H1 (cell line): ENCODE measurements around the gene NMRAL1. TPM values are rescaled to one million over a fixed set of nuclear protein-coding genes. Genes with fewer than 3 reads are reported as not detected.

Source experiments
- CTCF ChIA-PET: fragments of 300-600 bp; sonication (Branson Sonifier 250); formaldehyde crosslinking; loops from one replicate; lab custom pipeline; 2021; ENCODE audit not compliant: partially characterized antibody; lab: Charles Lee
- POLR2A ChIA-PET: fragments of 300-600 bp; sonication (Branson Sonifier 250); formaldehyde crosslinking; loops from one replicate; lab custom pipeline; 2021; ENCODE audit warnings: inconsistent platforms; ENCODE audit not compliant: partially characterized antibody; lab: Charles Lee
- DNase-seq, 2 experiments: peaks; one replicate each; pipeline versions ENCODE4 v3.0.0 to v3.0.0-alpha.2; 2010 to 2022; ENCODE audit warnings: low spot score in 2 of 2, low read depth in 1 of 2, mixed read lengths in 1 of 2
- FAIRE-seq: peaks from 2 replicates; lab custom pipeline; 2011; peaks lifted over from hg19 to GRCh38; lab: Jason Lieb, UNC
- H2AFZ ChIP-seq: 2 replicates; pipeline ENCODE4 v1.8.1; 2012; ENCODE audit warnings: low read length, inconsistent platforms
- H2AK5ac ChIP-seq: 2 replicates; pipeline ENCODE4 v1.6.1; 2013; ENCODE audit warnings: low read depth, low read length
- H2BK120ac ChIP-seq: replicated peaks from 2 replicates; pipeline ENCODE3; 2013; ENCODE audit warnings: low read depth, low read length, inconsistent platforms
- H2BK12ac ChIP-seq: 2 replicates; pipeline ENCODE4 v1.6.1; 2013; ENCODE audit warnings: low read depth, low read length
- H2BK15ac ChIP-seq: 2 replicates; pipeline ENCODE4 v1.6.1; 2013; ENCODE audit warnings: low read length
- H2BK20ac ChIP-seq: 2 replicates; pipeline ENCODE4 v1.6.1; 2013; ENCODE audit warnings: low read length
- H2BK5ac ChIP-seq: 2 replicates; pipeline ENCODE4 v1.6.1; 2013; ENCODE audit warnings: low read depth, low read length
- H3K14ac ChIP-seq: 2 replicates; pipeline ENCODE4 v1.6.1; 2013; ENCODE audit warnings: inconsistent platforms; ENCODE audit not compliant: insufficient read length
- H3K18ac ChIP-seq: 2 replicates; pipeline ENCODE4 v1.6.1; 2013; ENCODE audit warnings: low read length; ENCODE audit errors: extremely low read depth
- H3K23ac ChIP-seq: 2 replicates; pipeline ENCODE4 v1.6.1; 2013; ENCODE audit warnings: inconsistent platforms; ENCODE audit not compliant: insufficient read length
- H3K23me2 ChIP-seq: 2 replicates; pipeline ENCODE4 v1.6.1; 2013; ENCODE audit warnings: low read depth, low read length
- H3K27ac ChIP-seq: 2 replicates; pipeline ENCODE4 v1.6.1; 2011; ENCODE audit warnings: low read depth, low read length, inconsistent platforms
- H3K27me3 ChIP-seq, 4 experiments: replicated peaks in 1 of 4; 1 replicate in 1 of 4; 2 replicates in 3 of 4; pipeline versions ENCODE4 v1.6.1 to v1.8.1; 2011 to 2013; ENCODE audit warnings: low read length in 3 of 4, mild to moderate bottlenecking in 3 of 4, inconsistent platforms in 2 of 4, mixed read lengths in 2 of 4, moderate library complexity in 1 of 4; ENCODE audit not compliant: control insufficient read depth in 3 of 4, insufficient read depth in 3 of 4; ENCODE audit errors: extremely low read depth in 1 of 4
- H3K36me3 ChIP-seq, 4 experiments: 2 replicates each; pipeline versions ENCODE4 v1.6.1 to v1.8.1; 2011 to 2013; ENCODE audit warnings: mild to moderate bottlenecking in 4 of 4, low read length in 3 of 4, moderate library complexity in 2 of 4, control low read depth in 1 of 4, inconsistent platforms in 1 of 4; ENCODE audit not compliant: insufficient read depth in 4 of 4, control insufficient read depth in 2 of 4
- H3K4ac ChIP-seq: replicated peaks from 2 replicates; pipeline ENCODE3; 2013; ENCODE audit warnings: low read length, low read depth, mixed read lengths, inconsistent platforms; ENCODE audit not compliant: insufficient read length
- H3K4me1 ChIP-seq, 4 experiments: replicated peaks in 1 of 4; 1 replicate in 1 of 4; 2 replicates in 3 of 4; pipeline versions ENCODE4 v1.6.1 to v1.8.1; 2011 to 2013; ENCODE audit warnings: low read length in 3 of 4, inconsistent platforms in 2 of 4, mixed read lengths in 1 of 4; ENCODE audit not compliant: insufficient read depth in 4 of 4, control insufficient read depth in 3 of 4
- H3K4me2 ChIP-seq, 2 experiments: 2 replicates each; pipeline versions ENCODE4 v1.6.1 to v1.8.1; 2011 to 2013; ENCODE audit warnings: low read depth in 2 of 2, low read length in 2 of 2, control low read depth in 1 of 2, inconsistent platforms in 1 of 2, mild to moderate bottlenecking in 1 of 2; ENCODE audit not compliant: insufficient read depth in 1 of 2
- H3K4me3 ChIP-seq, 4 experiments: fragments of 200-600, 300-600 bp in 1 of 4; sonication (generic), shearing (Covaris generic), sonication (Bioruptor Twin) in 1 of 4; 2 replicates each; pipeline versions ENCODE4 v1.5.1 to v1.8.1; 2011 to 2016; ENCODE audit warnings: low read length in 4 of 4, low read depth in 3 of 4, control low read depth in 2 of 4, inconsistent platforms in 2 of 4, mild to moderate bottlenecking in 2 of 4, mixed read lengths in 1 of 4, moderate library complexity in 1 of 4; ENCODE audit not compliant: insufficient read depth in 2 of 4; ENCODE audit errors: extremely low read depth in 1 of 4
- H3K56ac ChIP-seq: replicated peaks from 2 replicates; pipeline ENCODE3; 2013; ENCODE audit warnings: low read depth, mild to moderate bottlenecking, mixed read lengths, low read length, inconsistent platforms; ENCODE audit not compliant: insufficient read length
- H3K79me1 ChIP-seq: 2 replicates; pipeline ENCODE4 v1.6.1; 2013; ENCODE audit warnings: low read depth, low read length, control low read depth
- H3K79me2 ChIP-seq, 2 experiments: 2 replicates each; pipeline versions ENCODE4 v1.6.1 to v1.8.1; 2012 to 2013; ENCODE audit warnings: low read length in 2 of 2, mild to moderate bottlenecking in 2 of 2, inconsistent platforms in 1 of 2; ENCODE audit not compliant: insufficient read depth in 2 of 2, control insufficient read depth in 1 of 2
- H3K9ac ChIP-seq, 4 experiments: replicated peaks in 1 of 4; 1 replicate in 1 of 4; 2 replicates in 3 of 4; pipeline versions ENCODE4 v1.6.1 to v1.8.1; 2011 to 2013; ENCODE audit warnings: low read depth in 3 of 4, low read length in 3 of 4, control low read depth in 2 of 4, mild to moderate bottlenecking in 2 of 4, moderate library complexity in 2 of 4, inconsistent platforms in 1 of 4; ENCODE audit errors: extremely low read depth in 1 of 4
- H3K9me3 ChIP-seq, 2 experiments: 2 replicates each; pipeline versions ENCODE4 v1.6.1 to v1.8.1; 2012 to 2013; ENCODE audit warnings: mild to moderate bottlenecking in 2 of 2, moderate library complexity in 2 of 2, control low read depth in 1 of 2, inconsistent platforms in 1 of 2, low read depth in 1 of 2, low read length in 1 of 2, mixed read lengths in 1 of 2; ENCODE audit not compliant: insufficient read depth in 2 of 2
- H4K20me1 ChIP-seq, 2 experiments: replicated peaks in 1 of 2; 2 replicates each; pipeline versions ENCODE3 to v1.8.1; 2011 to 2013; ENCODE audit warnings: inconsistent platforms in 2 of 2, low read length in 2 of 2, mild to moderate bottlenecking in 1 of 2; ENCODE audit not compliant: insufficient read depth in 2 of 2, control insufficient read depth in 1 of 2
- H4K5ac ChIP-seq: 2 replicates; pipeline ENCODE4 v1.6.1; 2013; ENCODE audit warnings: low read length, low read depth, mixed read lengths, inconsistent platforms; ENCODE audit not compliant: insufficient read length
- H4K8ac ChIP-seq: 2 replicates; pipeline ENCODE4 v1.8.0; 2013; ENCODE audit warnings: mild to moderate bottlenecking, moderate library complexity, low read length, inconsistent platforms; ENCODE audit not compliant: insufficient read depth; ENCODE audit errors: extremely low read depth
- H4K91ac ChIP-seq: replicated peaks from 2 replicates; pipeline ENCODE3; 2013; ENCODE audit warnings: low read length, mixed read lengths, inconsistent platforms; ENCODE audit not compliant: insufficient read length
- EP300 ChIP-seq, 2 experiments: IDR thresholded peaks; 1 replicate in 1 of 2; 2 replicates in 1 of 2; pipeline ENCODE4 v1.6.1; 2011 to 2012; ENCODE audit warnings: low read depth in 2 of 2, low read length in 2 of 2, mild to moderate bottlenecking in 2 of 2, borderline replicate concordance in 1 of 2, inconsistent platforms in 1 of 2, moderate library complexity in 1 of 2
- HDAC2 ChIP-seq, 2 experiments: fragments of 300-600 bp in 1 of 2; sonication (generic) in 1 of 2; IDR thresholded peaks; 2 replicates each; pipeline ENCODE4 v1.6.1; 2011 to 2012; ENCODE audit warnings: low read depth in 2 of 2, low read length in 2 of 2, mild to moderate bottlenecking in 2 of 2, moderate library complexity in 2 of 2, borderline replicate concordance in 1 of 2, inconsistent platforms in 1 of 2
- KDM5A ChIP-seq: fragments of 200-600 bp; IDR thresholded peaks from 2 replicates; pipeline ENCODE4 v1.7.1; 2012; ENCODE audit warnings: mild to moderate bottlenecking, low read length, inconsistent platforms, mixed read lengths
- RBBP5 ChIP-seq: IDR thresholded peaks from 2 replicates; pipeline ENCODE4 v1.7.1; 2012; ENCODE audit warnings: low read depth, mild to moderate bottlenecking, inconsistent platforms, low read length, moderate library complexity, borderline replicate concordance
- SAP30 ChIP-seq: fragments of 300-600 bp; sonication (generic); IDR thresholded peaks from 2 replicates; pipeline ENCODE4 v1.7.1; 2012; ENCODE audit warnings: low read length, moderate library complexity, mild to moderate bottlenecking, inconsistent platforms; ENCODE audit not compliant: insufficient read depth, insufficient replicate concordance
- WGBS, 2 experiments: shearing (Covaris generic) in 1 of 2; methylation state at CpG; one replicate each; pipeline versions ENCODE4 v1.1.6 to v1.1.7; 2013 to 2015; ENCODE audit warnings: low lambda C conversion rate in 2 of 2, mixed read lengths in 2 of 2, inconsistent platforms in 1 of 2, low coverage in 1 of 2, missing lambda C conversion rate in 1 of 2; ENCODE audit not compliant: insufficient replicate concordance in 2 of 2, insufficient coverage in 1 of 2, insufficient read length in 1 of 2; ENCODE audit errors: extremely low coverage in 1 of 2, missing lambda C conversion rate in 1 of 2; 5-methylcytosine and 5-hydroxymethylcytosine counted together
- polyA plus RNA-seq, 7 experiments: library from polyadenylated mRNA; depleted of rRNA in 3 of 7; stranded (reverse) in 5 of 7; unstranded in 2 of 7; fragments of >200 nt in 5 of 7; fragments of 200-250 nt in 2 of 7; gene quantifications; 1 replicate in 5 of 7; 2 replicates in 1 of 7; 4 replicates in 1 of 7; pipeline versions ENCODE4 v1.2.1 to v1.2.3, GENCODE V29; 2011 to 2013; ENCODE audit warnings: missing spikeins in 2 of 7, mixed read lengths in 2 of 7
- total RNA-seq: library from RNA; stranded (reverse); fragmentation: NEBNext Ultra II Directional; extraction: Animal tissue kit (Norgen Biotek cat#: 25700); gene quantifications from 2 replicates; pipeline ENCODE4 v1.2.1, GENCODE V29; 2021

Gene NMRAL1
- total and polyA plus RNA-seq, 2 of the 8 experiments (the other 6 are each of a cell fraction or from before 2014, with no cell fraction given): 66.8 to 143 TPM

- peaks cover 5% of the 10 kb centered on the region; the same call in 1 of the 2 replicates for H3K79me1 ChIP-seq
- CTCF ChIA-PET: interaction anchor here (1.8 kb wide), 1 partner anchor 172 kb away, joined by 3 read pairs; no protein-coding TSS in a partner anchor
- WGBS, 2 experiments: 9% methylated on average over 24 of the region's 31 CpGs; no CpG with 5 or more reads in 1 of the 2 experiments
- no peak overlapping the region for H2BK15ac ChIP-seq
- no peaks in the 10 kb centered on the region for H3K27me3 ChIP-seq
- H3K9me3 ChIP-seq: no peaks in the 10 kb centered on the region
- peaks cover 0 to 7% of the 10 kb centered on the region in 2 experiments for H4K20me1 ChIP-seq
- peak overlapping the region; percentile 49 for H4K91ac ChIP-seq
- peak overlapping the region; percentile 73 to 98 (median 86) for H3K4me3 ChIP-seq
- peak overlapping the region; percentile 39 for H4K5ac ChIP-seq
- no peak overlapping the region for H2BK120ac ChIP-seq
- peak overlapping the region; percentile 91 to 98 (median 94) for H3K9ac ChIP-seq
- DNase-seq: no peak
- no peak overlapping the region for H3K4ac ChIP-seq
- H2AFZ ChIP-seq: 0 out of 2 replicates have a peak overlapping the region, but pooled peaks have one; percentile 28
- TF ChIP-seq KDM5A (0 out of 2 replicates have a peak, but pooled peaks have one; percentile 62), HDAC2 (IDR thresholded peaks at IDR 0.05; ENCODE audit: borderline replicate concordance in 1 of 2, low read depth in 2 of 2, low read length in 2 of 2) (peak in 1 of 2 experiments; percentile 79; a peak in 1 of 4 replicates), RBBP5 (no peak), SAP30 (peak; percentile 96), EP300 (IDR thresholded peaks at IDR 0.05; ENCODE audit: borderline replicate concordance in 1 of 2, low read depth in 2 of 2, low read length in 2 of 2) (no peak)
- TF ChIP-seq, all 59 proteins: peak for 3
- POLR2A ChIA-PET: interaction anchor here (0.6 to 1.8 kb wide), 7 partner anchors 9 to 84 kb away, joined by 3 to 8 read pairs (median 3); partner anchors contain the start of gene CORO7
- H2AK5ac ChIP-seq: peak overlapping the region; percentile 47; the same call in 1 of the 2 replicates
- no peaks in the 10 kb centered on the region; a peak in 1 of 8 replicates for H3K36me3 ChIP-seq
- H4K8ac ChIP-seq: peak overlapping the region; percentile 99; the same call in 1 of the 2 replicates
- H2BK5ac ChIP-seq: peak overlapping the region; percentile 99
- H3K4me2 ChIP-seq: peak overlapping the region; percentile 88 to 94
- peak overlapping the region; percentile 80 for H3K56ac ChIP-seq
- peaks cover 0 to 5% (median 2%) of the 10 kb centered on the region in 4 experiments; a peak in 3 of 7 replicates for H3K4me1 ChIP-seq
- H3K18ac ChIP-seq: peak overlapping the region; percentile 24; the same call in 1 of the 2 replicates
- H3K79me2 ChIP-seq: peaks cover 21 to 35% of the 10 kb centered on the region in 2 experiments
- no peak overlapping the region for H2BK12ac ChIP-seq
- peaks cover 8% of the 10 kb centered on the region for H3K23me2 ChIP-seq
- no peak overlapping the region for H2BK20ac ChIP-seq
- H3K27ac ChIP-seq: peak overlapping the region; percentile 99
- H3K14ac ChIP-seq: no peak overlapping the region
- H3K23ac ChIP-seq: no peak overlapping the region
- FAIRE-seq: no peak
Measured at GRCh38 chr16:4426021-4426684, 48.3 kb downstream of the NMRAL1 start.
